Smooth muscle cell of the brain vasculature (primary cell): ENCODE data around the gene TNFAIP6.
"Not testable (repeated sequence)": the region's sequence is repeated elsewhere in the genome, so short reads cannot be mapped to it uniquely, and the experiment has no call there.

Experiments
- DNase-seq: peaks from one replicate; pipeline ENCODE4 v3.0.0-alpha.2; 2012; ENCODE audit warnings: low read depth, low spot score

The TNFAIP6 gene

GRCh38 chr2:151357359-151357758 lies at the start of gene TNFAIP6:
Gene TNFAIP6, plus strand, starts transcription at chr2:151357592. Its CDS starts 75 bp downstream, at chr2:151357667.
- DNase-seq, result peak; percentile 33

GRCh38 chr2:151310313-151310712 lies 47.1 kb upstream of the TNFAIP6 start:
- not testable (repeated sequence) for DNase-seq

- not testable (repeated sequence) for DNase-seq
Measured at GRCh38 chr2:151312440-151312839, 45.0 kb upstream of the TNFAIP6 start.

- DNase-seq, result no peak
Measured at GRCh38 chr2:151315381-151315903, 42.0 kb upstream of the TNFAIP6 start.

GRCh38 chr2:151325581-151326095 lies 31.8 kb upstream of the TNFAIP6 start:
- no peak for DNase-seq

- no peak for DNase-seq
Measured at GRCh38 chr2:151326554-151326953, 30.8 kb upstream of the TNFAIP6 start.

- DNase-seq, result no peak
Measured at GRCh38 chr2:151329998-151330397, 27.4 kb upstream of the TNFAIP6 start.

GRCh38 chr2:151333083-151333482 lies 24.3 kb upstream of the TNFAIP6 start:
- DNase-seq, result no peak

- DNase-seq, result peak; percentile 67
Measured at GRCh38 chr2:151334082-151334815, 23.1 kb upstream of the TNFAIP6 start.

GRCh38 chr2:151336863-151337371 lies 20.5 kb upstream of the TNFAIP6 start:
- no peak for DNase-seq

GRCh38 chr2:151337643-151338042 lies 19.7 kb upstream of the TNFAIP6 start:
- DNase-seq, result no peak

GRCh38 chr2:151338115-151338514 lies 19.3 kb upstream of the TNFAIP6 start:
- no peak for DNase-seq

- DNase-seq, result no peak
Measured at GRCh38 chr2:151343073-151343472, 14.3 kb upstream of the TNFAIP6 start.

GRCh38 chr2:151344191-151344590 lies 13.2 kb upstream of the TNFAIP6 start:
- not testable (repeated sequence) for DNase-seq

- no peak for DNase-seq
Measured at GRCh38 chr2:151344906-151345305, 12.5 kb upstream of the TNFAIP6 start.

- DNase-seq, result no peak
Measured at GRCh38 chr2:151347294-151347693, 10.1 kb upstream of the TNFAIP6 start.

GRCh38 chr2:151347906-151348305 lies 9.5 kb upstream of the TNFAIP6 start:
- no peak for DNase-seq

GRCh38 chr2:151350579-151351195 lies 6.7 kb upstream of the TNFAIP6 start:
- no peak for DNase-seq

- DNase-seq, result no peak
Measured at GRCh38 chr2:151353995-151354394, 3.4 kb upstream of the TNFAIP6 start.

GRCh38 chr2:151354807-151355206 lies 2.6 kb upstream of the TNFAIP6 start:
- DNase-seq, result no peak

GRCh38 chr2:151358166-151358970 lies 976 bp downstream of the TNFAIP6 start:
- DNase-seq, result no peak
